ENCODE data around the gene MED12L. TPM values are rescaled to one million over a fixed set of nuclear protein-coding genes. Genes with fewer than 3 reads are reported as not detected.

Gene MED12L
- total and polyA plus RNA-seq, 7 donors, result 0.01 to 2.6 (median 0.17) TPM

DNA sequence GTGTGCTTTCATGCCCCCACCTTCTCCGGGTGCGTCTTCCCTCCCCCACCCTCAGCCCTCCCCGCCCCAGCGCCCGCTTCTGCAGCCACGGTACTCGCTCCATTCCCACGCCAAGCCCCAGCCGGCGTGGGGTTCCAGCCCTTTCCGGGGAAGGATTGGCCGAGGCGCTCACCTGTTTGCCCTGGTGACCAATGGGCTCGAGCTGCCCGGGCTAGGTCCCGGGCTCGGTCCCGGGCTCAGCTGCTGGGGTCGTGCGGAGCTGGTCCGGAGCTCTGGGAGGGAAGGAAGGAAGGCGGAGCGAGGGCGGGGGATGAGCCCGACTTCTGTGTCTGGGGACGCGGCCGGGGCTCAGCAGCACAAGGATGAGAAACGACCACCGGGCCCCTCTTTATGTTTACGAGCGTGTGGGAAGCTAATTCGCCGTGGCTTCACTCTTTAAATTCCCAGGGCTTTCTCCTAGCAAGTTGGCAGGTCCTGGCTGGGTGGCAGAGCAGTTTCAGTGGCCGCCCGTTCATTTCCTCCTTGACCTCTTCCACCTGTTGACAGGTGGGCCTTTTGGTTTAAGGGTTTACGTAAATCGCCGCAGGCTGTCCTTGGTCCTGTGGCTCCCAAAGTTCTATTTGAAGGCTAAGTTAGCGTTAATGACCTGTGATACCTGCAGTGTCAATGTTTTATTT lies 375.4 kb downstream of the MED12L start, which contains the start of gene IGSF10:
Gene IGSF10 (minus strand): TSS at position 288 of the 677 bp plus-strand sequence. CDS start 2,352 bp downstream, outside the sequence.
- Histone ChIP-seq H3K4me3 (peak within 1 kb of the TSS; percentile 61), H3K36me3 (ENCODE audit: insufficient read depth in 1 of 2, low read depth in 1 of 2) (no peaks in the 10 kb centered on the region), H3K4me1 (no peaks in the 10 kb centered on the region), H3K27me3 (ENCODE audit: insufficient read depth in 3 of 3, low read length in 2 of 3) (peaks cover 0 to 41% (median 2%) of the 10 kb centered on the region in 3 donors), H3K27ac (no peak within 1 kb of the TSS), H3K9me3 (no peaks in the 10 kb centered on the region)
- ATAC-seq (peak in 1 of 4 donors; percentile 46), DNase-seq (peak in 1 of 2 donors; percentile 17)
- intact Hi-C loops (cut with DNase I), result loop anchor here (10.0 kb wide), 2 partner anchors 204 to 374 kb away; no protein-coding TSS in a partner anchor
- 7 to 11% (median 8%) methylated on average over 40 of the region's 40 CpGs for WGBS, 3 donors
- TF ChIP-seq, protein P1, sequence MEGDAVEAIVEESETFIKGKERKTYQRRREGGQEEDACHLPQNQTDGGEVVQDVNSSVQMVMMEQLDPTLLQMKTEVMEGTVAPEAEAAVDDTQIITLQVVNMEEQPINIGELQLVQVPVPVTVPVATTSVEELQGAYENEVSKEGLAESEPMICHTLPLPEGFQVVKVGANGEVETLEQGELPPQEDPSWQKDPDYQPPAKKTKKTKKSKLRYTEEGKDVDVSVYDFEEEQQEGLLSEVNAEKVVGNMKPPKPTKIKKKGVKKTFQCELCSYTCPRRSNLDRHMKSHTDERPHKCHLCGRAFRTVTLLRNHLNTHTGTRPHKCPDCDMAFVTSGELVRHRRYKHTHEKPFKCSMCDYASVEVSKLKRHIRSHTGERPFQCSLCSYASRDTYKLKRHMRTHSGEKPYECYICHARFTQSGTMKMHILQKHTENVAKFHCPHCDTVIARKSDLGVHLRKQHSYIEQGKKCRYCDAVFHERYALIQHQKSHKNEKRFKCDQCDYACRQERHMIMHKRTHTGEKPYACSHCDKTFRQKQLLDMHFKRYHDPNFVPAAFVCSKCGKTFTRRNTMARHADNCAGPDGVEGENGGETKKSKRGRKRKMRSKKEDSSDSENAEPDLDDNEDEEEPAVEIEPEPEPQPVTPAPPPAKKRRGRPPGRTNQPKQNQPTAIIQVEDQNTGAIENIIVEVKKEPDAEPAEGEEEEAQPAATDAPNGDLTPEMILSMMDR (IDR thresholded peaks at IDR 0.05), result no peak

DNA sequence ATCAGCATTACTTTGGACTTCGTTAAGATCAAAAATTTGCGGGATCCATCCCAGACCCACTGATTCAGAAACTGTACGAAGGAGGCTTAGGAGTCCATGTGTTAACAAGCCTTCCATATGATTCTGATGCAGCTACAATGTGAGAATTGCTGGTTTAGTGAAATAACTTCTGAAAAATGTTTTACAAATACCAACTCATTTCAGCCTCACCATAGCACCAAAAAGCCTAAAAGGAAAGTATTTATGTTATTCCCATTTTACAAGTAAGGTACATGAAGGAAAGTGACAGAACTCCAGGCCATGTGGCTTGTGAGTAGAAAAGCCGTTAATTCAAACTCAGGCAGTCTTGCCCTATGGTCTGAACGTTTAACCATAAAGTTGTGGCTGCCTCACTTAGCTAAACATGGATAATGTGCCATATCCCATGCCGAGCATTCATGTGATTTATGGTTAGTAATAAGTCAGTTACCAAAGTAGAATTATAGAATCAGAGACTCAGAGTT lies 376.9 kb downstream of the MED12L start:
- WGBS, 3 donors, result 71 to 74% (median 72%) methylated on average over 6 of the region's 6 CpGs
- no peaks in the 10 kb centered on the region for H3K4me1 ChIP-seq
- TF ChIP-seq, protein P1 (IDR thresholded peaks at IDR 0.05), result no peak
- no peaks in the 10 kb centered on the region for H3K9me3 ChIP-seq
- DNase-seq (no peak), ATAC-seq (no peak)
- H3K4me3 ChIP-seq, result no peak overlapping the region
- H3K36me3 ChIP-seq (ENCODE audit: insufficient read depth in 1 of 2, low read depth in 1 of 2), result no peaks in the 10 kb centered on the region
- H3K27me3 ChIP-seq (ENCODE audit: insufficient read depth in 3 of 3, low read length in 2 of 3), result peaks cover 0 to 41% (median 2%) of the 10 kb centered on the region in 3 donors
- no peak overlapping the region for H3K27ac ChIP-seq
- intact Hi-C loops (cut with DNase I), result loop anchor here (10.0 kb wide), 2 partner anchors 202 to 372 kb away; no protein-coding TSS in a partner anchor

DNA sequence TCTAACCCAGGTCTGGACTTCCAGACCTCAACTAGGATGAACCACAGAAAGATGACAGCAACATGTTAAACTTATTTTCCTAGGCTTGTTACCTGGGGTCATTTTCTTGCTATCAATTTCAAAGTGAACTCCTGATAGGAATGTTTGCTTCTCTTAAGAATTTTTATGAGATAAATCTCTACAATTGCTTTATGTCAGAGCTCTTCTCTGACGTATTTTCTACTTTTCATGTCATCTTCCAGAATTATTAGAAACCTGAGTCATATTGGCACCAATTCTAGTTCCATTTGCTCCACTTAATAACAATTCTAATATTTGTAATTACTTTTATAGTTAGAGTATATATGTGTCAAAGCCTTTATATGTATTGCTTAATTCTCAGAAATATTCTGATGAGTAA lies 377.5 kb downstream of the MED12L start:
- WGBS, 3 donors, result 78 to 86% (median 80%) methylated on average over 1 of the region's 1 CpG
- TF ChIP-seq, protein P1 (IDR thresholded peaks at IDR 0.05), result no peak
- Histone ChIP-seq H3K36me3 (ENCODE audit: insufficient read depth in 1 of 2, low read depth in 1 of 2) (no peaks in the 10 kb centered on the region), H3K4me3 (no peak overlapping the region), H3K27ac (no peak overlapping the region), H3K27me3 (ENCODE audit: insufficient read depth in 3 of 3, low read length in 2 of 3) (peaks cover 0 to 41% (median 2%) of the 10 kb centered on the region in 3 donors), H3K9me3 (no peaks in the 10 kb centered on the region), H3K4me1 (no peaks in the 10 kb centered on the region)
- DNase-seq (no peak), ATAC-seq (no peak)
- intact Hi-C loops (cut with DNase I), result loop anchor here (10.0 kb wide), 2 partner anchors 202 to 372 kb away; no protein-coding TSS in a partner anchor

DNA sequence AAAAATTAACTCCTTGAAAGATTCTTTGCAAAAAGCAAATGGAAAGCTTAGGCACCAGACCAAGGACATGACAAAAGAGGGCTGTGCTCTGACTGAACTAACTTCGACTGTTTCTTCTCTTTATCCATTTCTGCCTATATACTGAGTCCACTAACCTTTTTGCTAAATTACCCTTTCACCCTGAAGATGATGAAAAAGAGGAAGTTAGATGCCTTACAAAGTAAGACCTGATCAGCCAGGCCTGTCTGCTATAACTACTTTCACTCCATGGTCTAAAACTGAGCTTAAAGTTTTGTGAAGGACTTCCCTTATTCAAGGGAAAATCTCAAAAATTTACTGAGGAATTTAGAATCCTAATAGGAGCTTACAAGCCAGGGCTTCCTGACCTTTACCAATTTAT lies 381.6 kb downstream of the MED12L start:
- no peak for ATAC-seq
- H3K4me1 ChIP-seq, result no peaks in the 10 kb centered on the region
- H3K27ac ChIP-seq, result no peak overlapping the region
- WGBS, 3 donors, result 84 to 96% (median 93%) methylated on average over 1 of the region's 1 CpG
- no peaks in the 10 kb centered on the region for H3K36me3 ChIP-seq (ENCODE audit: insufficient read depth in 1 of 2, low read depth in 1 of 2)
- DNase-seq, result no peak
- H3K9me3 ChIP-seq, result no peaks in the 10 kb centered on the region
- no peak overlapping the region for H3K4me3 ChIP-seq
- peaks cover 0 to 27% (median 0%) of the 10 kb centered on the region in 3 donors for H3K27me3 ChIP-seq (ENCODE audit: insufficient read depth in 3 of 3, low read length in 2 of 3)
- TF ChIP-seq, protein P1 (IDR thresholded peaks at IDR 0.05), result no peak
- intact Hi-C loops (cut with DNase I), result loop anchor here (10.0 kb wide), 2 partner anchors 198 to 368 kb away; no protein-coding TSS in a partner anchor
